HepG2 (cell line): ENCODE results near the gene ZP2. TPM values are rescaled to one million over a fixed set of nuclear protein-coding genes. Genes with fewer than 3 reads are reported as not detected.

ENCODE experiments used
- AHR ChIP-seq: IDR thresholded peaks from 2 replicates; pipeline ENCODE4 v1.6.1; 2018; ENCODE audit warnings: missing genetic modification reagents, missing compliant biosample characterization
- BHLHE40 ChIP-seq: IDR thresholded peaks from 2 replicates; pipeline ENCODE4 v1.6.1; 2011; ENCODE audit warnings: low read length, improper control_type of control experiment
- CHD4 ChIP-seq: fragments of 200-600 bp; sonication (generic); IDR thresholded peaks from 2 replicates; pipeline ENCODE4 v1.7.0; 2017; ENCODE audit warnings: mild to moderate bottlenecking, low read length, borderline replicate concordance
- E2F5 ChIP-seq: sonication (generic); formaldehyde crosslinking; conservative IDR thresholded peaks from 2 replicates; pipeline ENCODE4 v1.4.0; 2020; ENCODE audit warnings: missing genetic modification reagents
- GATAD1 ChIP-seq: IDR thresholded peaks from 2 replicates; pipeline ENCODE4 v1.6.1; 2016; ENCODE audit warnings: missing genetic modification reagents, missing compliant biosample characterization
- GMEB2 ChIP-seq: IDR thresholded peaks from 2 replicates; pipeline ENCODE4 v1.6.1; 2016; ENCODE audit warnings: missing biosample characterization, missing genetic modification reagents, low read depth
- HOXA3 ChIP-seq: sonication (generic); formaldehyde crosslinking; IDR thresholded peaks from 2 replicates; pipeline ENCODE4 v1.5.0; 2020; ENCODE audit warnings: missing genetic modification reagents
- HOXA7 ChIP-seq: sonication (generic); formaldehyde crosslinking; IDR thresholded peaks from 2 replicates; pipeline ENCODE4 v1.8.1; 2022; ENCODE audit warnings: mild to moderate bottlenecking, missing genetic modification reagents, moderate library complexity
- JUNB ChIP-seq: sonication (generic); formaldehyde crosslinking; IDR thresholded peaks from 2 replicates; pipeline ENCODE4 v1.8.0; 2022; ENCODE audit warnings: missing genetic modification reagents, mild to moderate bottlenecking, borderline replicate concordance
- MAFK ChIP-seq, 2 experiments: IDR thresholded peaks in 1 of 2; conservative IDR thresholded peaks in 1 of 2; 2 replicates each; pipeline ENCODE4 v1.6.1; 2011; ENCODE audit warnings: improper control_type of control experiment in 2 of 2, low read length in 2 of 2
- NFE2L1 ChIP-seq: sonication (generic); formaldehyde crosslinking; IDR thresholded peaks from 2 replicates; pipeline ENCODE4 v1.4.0; 2020; ENCODE audit warnings: missing genetic modification reagents, mild to moderate bottlenecking, borderline replicate concordance
- POLR2A ChIP-seq, 2 experiments: IDR thresholded peaks; 2 replicates each; pipeline ENCODE4 v1.6.1; 2011; ENCODE audit warnings: low read depth in 2 of 2, low read length in 2 of 2, mild to moderate bottlenecking in 1 of 2, moderate library complexity in 1 of 2; ENCODE audit not compliant: insufficient read depth in 1 of 2
- PRDM15 ChIP-seq: sonication (generic); formaldehyde crosslinking; IDR thresholded peaks from 2 replicates; pipeline ENCODE4 v1.4.0; 2020; ENCODE audit warnings: missing genetic modification reagents
- RAD21 ChIP-seq: fragments of 450-650 bp; formaldehyde crosslinking; IDR thresholded peaks from 2 replicates; pipeline ENCODE4 v1.5.0; 2020; ENCODE audit warnings: mild to moderate bottlenecking
- SKIL ChIP-seq: sonication (generic); formaldehyde crosslinking; IDR thresholded peaks from 2 replicates; pipeline ENCODE4 v1.8.0; 2022; ENCODE audit warnings: missing genetic modification reagents, mild to moderate bottlenecking, moderate library complexity, borderline replicate concordance
- TSC22D2 ChIP-seq: sonication (generic); formaldehyde crosslinking; IDR thresholded peaks from 2 replicates; pipeline ENCODE4 v1.5.1; 2020; ENCODE audit warnings: missing genetic modification reagents, mild to moderate bottlenecking, borderline replicate concordance
- ZFP1 ChIP-seq: IDR thresholded peaks from 2 replicates; pipeline ENCODE4 v1.6.1; 2016
- ZIK1 ChIP-seq: sonication (generic); formaldehyde crosslinking; IDR thresholded peaks from 2 replicates; pipeline ENCODE4 v1.5.0; 2020; ENCODE audit warnings: mild to moderate bottlenecking, low read depth, missing genetic modification reagents, borderline replicate concordance
- ZNF230 ChIP-seq: sonication (generic); formaldehyde crosslinking; IDR thresholded peaks from 2 replicates; pipeline ENCODE4 v1.4.0; 2020; ENCODE audit warnings: mild to moderate bottlenecking, missing genetic modification reagents
- ZNF276 ChIP-seq: sonication (generic); formaldehyde crosslinking; IDR thresholded peaks from 2 replicates; pipeline ENCODE4 v1.4.0; 2020; ENCODE audit warnings: mild to moderate bottlenecking, low read depth, missing genetic modification reagents
- ZNF296 ChIP-seq: sonication (generic); formaldehyde crosslinking; conservative IDR thresholded peaks from 2 replicates; pipeline ENCODE4 v1.5.0; 2020; ENCODE audit warnings: mild to moderate bottlenecking, missing genetic modification reagents
- ZNF672 ChIP-seq: sonication (generic); formaldehyde crosslinking; IDR thresholded peaks from 2 replicates; pipeline ENCODE4 v1.8.1; 2022; ENCODE audit warnings: missing genetic modification reagents
- polyA plus RNA-seq, 8 experiments: library from polyadenylated mRNA; depleted of rRNA in 3 of 8; stranded (reverse) in 7 of 8; unstranded in 1 of 8; fragments of >200 nt; fragmentation: Illumina TruSeq in 4 of 8; extraction: Trizol in 4 of 8; gene quantifications; 2 replicates each; pipeline versions ENCODE4 v1.2.1 to v1.2.3, GENCODE V29; 2011 to 2016; ENCODE audit warnings: low read depth in 4 of 8, missing spikeins in 1 of 8, mixed read lengths in 1 of 8; ENCODE audit not compliant: insufficient read depth in 1 of 8
- total RNA-seq, 5 experiments: library from RNA; depleted of rRNA; stranded (reverse); fragments of >200 nt; fragmentation: Illumina TruSeq; extraction: Trizol; gene quantifications; 2 replicates each; pipeline ENCODE4 v1.2.3, GENCODE V29; 2016; ENCODE audit warnings: low read depth in 1 of 5

ZP2 gene
- total and polyA plus RNA-seq, 2 of the 13 experiments (the other 11 are each of a cell fraction or from before 2014, with no cell fraction given): not detected

GRCh38 chr16:21233045-21233520, 21.7 kb upstream of the ZP2 start (continued):
- TF ChIP-seq ZNF276 (CRISPR knock-in tag): no peak
- TF ChIP-seq POLR2A (IDR thresholded peaks at IDR 0.05; ENCODE audit: insufficient read depth in 1 of 2, low read depth in 2 of 2, low read length in 2 of 2): no peak
- no peak for TF ChIP-seq HOXA7 (CRISPR knock-in tag)
- no peak for TF ChIP-seq ZFP1 (CRISPR knock-in tag)
- TF ChIP-seq MAFK (conservative IDR thresholded peaks at IDR 0.05 in 1 of 2, IDR thresholded peaks at IDR 0.05 in 1 of 2; ENCODE audit: low read length in 2 of 2): no peak
- no peak for TF ChIP-seq ZIK1
- peak; percentile 97; the same call in 1 of the 2 replicates for TF ChIP-seq CHD4
- TF ChIP-seq ZNF672: no peak
- TF ChIP-seq NFE2L1 (CRISPR knock-in tag): no peak
- TF ChIP-seq PRDM15 (CRISPR knock-in tag): 0 out of 2 replicates have a peak, but pooled peaks have one; percentile 26
- TF ChIP-seq GMEB2 (CRISPR knock-in tag): 0 out of 2 replicates have a peak, but pooled peaks have one; percentile 16
- TF ChIP-seq JUNB: peak; percentile 35; the same call in 1 of the 2 replicates
- TF ChIP-seq ZNF230 (CRISPR knock-in tag): 0 out of 2 replicates have a peak, but pooled peaks have one; percentile 5
- no peak for TF ChIP-seq AHR (CRISPR knock-in tag)
- TF ChIP-seq ZNF296 (CRISPR knock-in tag): no peak
- TF ChIP-seq BHLHE40: no peak
- no peak for TF ChIP-seq SKIL (CRISPR knock-in tag)
- TF ChIP-seq HOXA3 (CRISPR knock-in tag): no peak
- no peak for TF ChIP-seq TSC22D2
- no peak for TF ChIP-seq E2F5
- TF ChIP-seq GATAD1 (CRISPR knock-in tag): no peak
- no peak for TF ChIP-seq RAD21
